Pulmonary artery endothelial cell (primary cell): ENCODE measurements around the gene FANCG. TPM values are rescaled to one million over a fixed set of nuclear protein-coding genes. Genes with fewer than 3 reads are reported as not detected.

Source experiments
- DNase-seq: peaks from one replicate; pipeline ENCODE4 v3.0.0-alpha.2; 2011; ENCODE audit warnings: low read depth, low spot score
- total RNA-seq: library from RNA; depleted of rRNA; stranded (reverse); fragments of >200 nt; gene quantifications from 2 replicates; pipeline ENCODE4 v1.2.3, GENCODE V29; 2014

FANCG gene
- total RNA-seq = 24.1 and 32.5 TPM in 2 replicates

- peak; percentile 65 for DNase-seq
Observed at GRCh38 chr9:35079426-35080341, at the start of gene FANCG. Gene FANCG (minus strand): TSS chr9:35079942. CDS start chr9:35079524, 418 bp downstream.

- DNase-seq = peak; percentile 84
Observed at GRCh38 chr9:35116898-35117551, 37.3 kb upstream of the FANCG start.

GRCh38 chr9:35116539-35116897, 36.8 kb upstream of the FANCG start:
- DNase-seq = no peak

- peak; percentile 87 for DNase-seq
Observed at GRCh38 chr9:35115680-35116538, 36.2 kb upstream of the FANCG start, which contains the start of gene ATOSB. Gene ATOSB (minus strand): TSS chr9:35115862. CDS start chr9:35108274, 7,588 bp downstream.

GRCh38 chr9:35114840-35115628, 35.3 kb upstream of the FANCG start:
- DNase-seq = no peak

- DNase-seq = peak; percentile 87
Observed at GRCh38 chr9:35114113-35114839, 34.5 kb upstream of the FANCG start.

GRCh38 chr9:35112257-35113020, 32.7 kb upstream of the FANCG start:
- no peak for DNase-seq

- peak; percentile 97 for DNase-seq
Observed at GRCh38 chr9:35111001-35111933, 31.5 kb upstream of the FANCG start.

- no peak for DNase-seq
Observed at GRCh38 chr9:35110327-35110761, 30.6 kb upstream of the FANCG start.

GRCh38 chr9:35108946-35109575, 29.3 kb upstream of the FANCG start:
- DNase-seq = no peak

- DNase-seq = no peak
Observed at GRCh38 chr9:35108461-35108860, 28.7 kb upstream of the FANCG start.

GRCh38 chr9:35107297-35108290, 27.9 kb upstream of the FANCG start:
- DNase-seq = no peak

- no peak for DNase-seq
Observed at GRCh38 chr9:35106343-35106730, 26.6 kb upstream of the FANCG start.

- no peak for DNase-seq
Observed at GRCh38 chr9:35105571-35106342, 26.0 kb upstream of the FANCG start.

GRCh38 chr9:35105126-35105525, 25.4 kb upstream of the FANCG start:
- no peak for DNase-seq

- no peak for DNase-seq
Observed at GRCh38 chr9:35104586-35104985, 24.8 kb upstream of the FANCG start.
